DOHH2 (cell line): Measurements from ENCODE around the gene ADGRB3.

Source experiments
- H3F3A ChIP-seq: fragments of 200-600 bp; sonication (generic), shearing (Covaris generic); 2 replicates; pipeline ENCODE4 v1.6.0; 2016; ENCODE audit warnings: antibody characterized with exemption, mild to moderate bottlenecking; ENCODE audit not compliant: control insufficient read depth, insufficient read depth
- H3K27ac ChIP-seq: fragments of 200-600 bp; sonication (generic); 2 replicates; pipeline ENCODE4 v1.5.1; 2014; ENCODE audit warnings: low read depth, mild to moderate bottlenecking, low read length, moderate library complexity
- H3K27me3 ChIP-seq: fragments of 200-600 bp; sonication (generic); 2 replicates; pipeline ENCODE4 v1.6.1; 2014; ENCODE audit warnings: mild to moderate bottlenecking, low read length, mixed read lengths; ENCODE audit not compliant: control insufficient read depth
- H3K36me3 ChIP-seq: fragments of 200-600 bp; sonication (generic); 2 replicates; pipeline ENCODE4 v1.6.1; 2014; ENCODE audit warnings: mild to moderate bottlenecking, low read length, moderate library complexity, mixed read lengths; ENCODE audit not compliant: control insufficient read depth
- H3K4me1 ChIP-seq: fragments of 200-600 bp; sonication (generic); 2 replicates; pipeline ENCODE4 v1.6.1; 2014; ENCODE audit warnings: mild to moderate bottlenecking, low read length, mixed read lengths; ENCODE audit not compliant: control insufficient read depth
- H3K4me2 ChIP-seq: fragments of 200-600 bp; sonication (generic); 2 replicates; pipeline ENCODE4 v1.6.0; 2014; ENCODE audit warnings: mild to moderate bottlenecking, low read length, moderate library complexity
- H3K4me3 ChIP-seq: fragments of 200-600 bp; sonication (generic); 2 replicates; pipeline ENCODE4 v1.5.1; 2014; ENCODE audit warnings: mild to moderate bottlenecking, low read length, mixed read lengths
- H3K79me2 ChIP-seq: fragments of 200-600 bp; sonication (generic); 2 replicates; pipeline ENCODE4 v1.6.1; 2014; ENCODE audit warnings: mild to moderate bottlenecking, low read length, mixed read lengths; ENCODE audit not compliant: control insufficient read depth
- H3K9me2 ChIP-seq: fragments of 200-600 bp; sonication (generic); replicated peaks from 2 replicates; pipeline ENCODE4 v1.6.1; 2014; ENCODE audit warnings: mild to moderate bottlenecking, low read length, mixed read lengths; ENCODE audit not compliant: control insufficient read depth
- H3K9me3 ChIP-seq: fragments of 200-600 bp; sonication (generic); 2 replicates; pipeline ENCODE4 v1.6.1; 2014; ENCODE audit warnings: antibody characterized with exemption, low read length, mixed read lengths; ENCODE audit not compliant: control insufficient read depth, insufficient read depth
- H4K20me1 ChIP-seq: fragments of 200-600 bp; sonication (generic); 2 replicates; pipeline ENCODE4 v1.6.0; 2014; ENCODE audit warnings: low read depth, mild to moderate bottlenecking, antibody characterized with exemption, low read length, moderate library complexity; ENCODE audit not compliant: control insufficient read depth, insufficient read depth
- CTCF ChIP-seq: fragments of 200-600 bp; sonication (generic); IDR thresholded peaks from one replicate; pipeline ENCODE4 v1.5.1; 2014; ENCODE audit warnings: antibody characterized with exemption, mild to moderate bottlenecking, low read depth, low read length; ENCODE audit not compliant: poor library complexity, severe bottlenecking
- EZH2phosphoT487 ChIP-seq: fragments of 200-600 bp; sonication (generic); IDR thresholded peaks from 2 replicates; pipeline ENCODE4 v1.6.1; 2017; ENCODE audit warnings: borderline replicate concordance, mild to moderate bottlenecking, antibody characterized with exemption, low read length, moderate library complexity, mixed read lengths

Gene ADGRB3

GRCh38 chr6:68651011-68651985, 16.2 kb downstream of the ADGRB3 start:
- Histone ChIP-seq H3K27me3 (no peaks in the 10 kb centered on the region), H3K79me2 (no peaks in the 10 kb centered on the region), H3K4me1 (no peaks in the 10 kb centered on the region), H3K4me2 (no peak overlapping the region), H3K27ac (no peak overlapping the region), H3K4me3 (no peak overlapping the region), H3F3A (no peaks in the 10 kb centered on the region), H3K36me3 (no peaks in the 10 kb centered on the region), H3K9me3 (no peaks in the 10 kb centered on the region), H4K20me1 (no peaks in the 10 kb centered on the region), H3K9me2 (no peaks in the 10 kb centered on the region)
- TF ChIP-seq EZH2phosphoT487 (no peak), CTCF (no peak)

GRCh38 chr6:68652117-68652536, 17.0 kb downstream of the ADGRB3 start:
- Histone ChIP-seq H3K4me3 (no peak overlapping the region), H3K9me2 (no peaks in the 10 kb centered on the region), H3K36me3 (no peaks in the 10 kb centered on the region), H3K4me1 (no peaks in the 10 kb centered on the region), H3K27me3 (no peaks in the 10 kb centered on the region), H3F3A (no peaks in the 10 kb centered on the region), H3K79me2 (no peaks in the 10 kb centered on the region), H3K9me3 (no peaks in the 10 kb centered on the region), H3K4me2 (no peak overlapping the region), H3K27ac (no peak overlapping the region), H4K20me1 (no peaks in the 10 kb centered on the region)
- TF ChIP-seq EZH2phosphoT487: no peak
- no peak for TF ChIP-seq CTCF

GRCh38 chr6:68653074-68653705, 18.1 kb downstream of the ADGRB3 start:
- no peaks in the 10 kb centered on the region for H3K79me2 ChIP-seq
- H3K36me3 ChIP-seq: no peaks in the 10 kb centered on the region
- no peaks in the 10 kb centered on the region for H3K9me2 ChIP-seq
- H3K4me3 ChIP-seq: no peak overlapping the region
- TF ChIP-seq EZH2phosphoT487 (no peak), CTCF (no peak)
- no peaks in the 10 kb centered on the region for H3F3A ChIP-seq
- no peaks in the 10 kb centered on the region for H3K4me1 ChIP-seq
- no peak overlapping the region for H3K27ac ChIP-seq
- H4K20me1 ChIP-seq: no peaks in the 10 kb centered on the region
- H3K9me3 ChIP-seq: no peaks in the 10 kb centered on the region
- H3K27me3 ChIP-seq: no peaks in the 10 kb centered on the region
- no peak overlapping the region for H3K4me2 ChIP-seq
